ENCODE data around the gene LINGO3. TPM values are rescaled to one million over a fixed set of nuclear protein-coding genes. Genes with fewer than 3 reads are reported as not detected.

Gene LINGO3
- total and polyA plus RNA-seq, 2 experiments from 2014 or later = not detected

GRCh38 chr19:2354670-2355069 lies 46.7 kb upstream of the LINGO3 start:
- no peaks in the 10 kb centered on the region for H3K9me2 ChIP-seq (ENCODE audit: insufficient read depth)
- no peaks in the 10 kb centered on the region; the same call in 1 of the 2 replicates for H3F3A ChIP-seq (ENCODE audit: insufficient read depth)
- H3K4me3 ChIP-seq = no peak overlapping the region
- H2AFZ ChIP-seq = no peak overlapping the region
- no peak overlapping the region for H3K9ac ChIP-seq
- H3K79me2 ChIP-seq (ENCODE audit: insufficient read depth) = no peaks in the 10 kb centered on the region
- TF ChIP-seq EZH2phosphoT487 (IDR thresholded peaks at IDR 0.05; ENCODE audit: insufficient read depth, low read depth) = no peak
- TF ChIP-seq EZH2 (IDR thresholded peaks at IDR 0.05; ENCODE audit: insufficient read depth, poor library complexity, severe bottlenecking) = no peak
- in situ Hi-C loops (cut with MboI) = no loop called here
- WGBS, 2 experiments (ENCODE audit: low coverage in 1 of 2, low lambda C conversion rate in 2 of 2, missing lambda C conversion rate in 2 of 2) = 91% methylated on average over 17 of the region's 17 CpGs
- H3K9me3 ChIP-seq (ENCODE audit: low read depth) = no peaks in the 10 kb centered on the region
- H3K27me3 ChIP-seq (replicated peaks; ENCODE audit: insufficient read depth) = peaks cover 3% of the 10 kb centered on the region; the same call in 1 of the 2 replicates
- no peaks in the 10 kb centered on the region for H3K4me1 ChIP-seq (ENCODE audit: insufficient read depth)
- no peak overlapping the region for H3K4me2 ChIP-seq (ENCODE audit: unreplicated experiment)
- H4K20me1 ChIP-seq (ENCODE audit: insufficient read depth) = no peaks in the 10 kb centered on the region
- H3K36me3 ChIP-seq (ENCODE audit: low read depth) = no peaks in the 10 kb centered on the region
- DNase-seq = no peak
- no peak overlapping the region for H3K27ac ChIP-seq

DNA sequence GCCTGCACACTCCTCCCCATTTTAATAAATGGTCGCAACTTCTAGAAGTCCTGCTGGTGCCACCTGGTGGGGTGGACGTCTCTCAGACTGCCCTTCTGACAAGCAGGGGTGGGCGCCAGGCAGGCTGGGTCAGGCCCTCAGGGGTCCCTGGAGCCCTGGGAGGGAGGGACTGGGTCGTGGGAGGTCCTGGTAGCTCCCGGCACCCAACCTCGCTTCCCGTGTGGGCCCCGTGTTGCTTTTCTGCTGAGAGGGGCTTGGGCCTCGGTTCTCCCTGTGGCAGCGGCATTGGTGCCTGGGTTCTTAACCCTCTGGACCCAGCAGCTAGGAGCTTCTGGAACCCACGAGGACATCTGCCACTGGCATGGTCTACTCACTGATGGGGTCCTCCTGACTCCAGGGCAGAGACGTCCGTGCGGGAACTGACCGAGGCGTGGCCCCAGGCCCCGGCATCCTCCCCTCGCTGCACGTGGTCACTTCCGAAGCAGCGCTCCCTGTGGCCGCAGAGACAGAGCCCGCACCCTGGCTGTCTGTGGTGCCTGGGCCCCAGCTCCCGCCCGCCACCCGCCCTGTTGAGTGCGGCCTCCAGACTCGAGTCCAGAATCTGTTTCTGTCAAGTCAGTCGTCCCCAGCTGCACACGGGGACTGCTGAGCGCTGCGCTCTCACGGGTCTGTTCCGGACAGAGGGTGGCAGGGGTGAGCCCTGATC lies 46.1 kb upstream of the LINGO3 start:
- in situ Hi-C loops (cut with MboI) = no loop called here
- Histone ChIP-seq H3K9me2 (ENCODE audit: insufficient read depth) (no peaks in the 10 kb centered on the region), H3K27ac (no peak overlapping the region), H2AFZ (no peak overlapping the region), H4K20me1 (ENCODE audit: insufficient read depth) (no peaks in the 10 kb centered on the region), H3K4me1 (ENCODE audit: insufficient read depth) (no peaks in the 10 kb centered on the region), H3K9ac (no peak overlapping the region), H3F3A (ENCODE audit: insufficient read depth) (no peaks in the 10 kb centered on the region; the same call in 1 of the 2 replicates), H3K9me3 (ENCODE audit: low read depth) (no peaks in the 10 kb centered on the region), H3K27me3 (replicated peaks; ENCODE audit: insufficient read depth) (peaks cover under 1% of the 10 kb centered on the region; the same call in 1 of the 2 replicates), H3K4me3 (no peak overlapping the region), H3K36me3 (ENCODE audit: low read depth) (no peaks in the 10 kb centered on the region), H3K4me2 (ENCODE audit: unreplicated experiment) (no peak overlapping the region), H3K79me2 (ENCODE audit: insufficient read depth) (no peaks in the 10 kb centered on the region)
- no peak for DNase-seq
- TF ChIP-seq EZH2 (IDR thresholded peaks at IDR 0.05; ENCODE audit: insufficient read depth, poor library complexity, severe bottlenecking) (no peak), EZH2phosphoT487 (IDR thresholded peaks at IDR 0.05; ENCODE audit: insufficient read depth, low read depth) (no peak)
- 91 to 92% methylated on average over 31 to 34 of the region's 34 CpGs for WGBS, 2 experiments (ENCODE audit: low coverage in 1 of 2, low lambda C conversion rate in 2 of 2, missing lambda C conversion rate in 2 of 2)

DNA sequence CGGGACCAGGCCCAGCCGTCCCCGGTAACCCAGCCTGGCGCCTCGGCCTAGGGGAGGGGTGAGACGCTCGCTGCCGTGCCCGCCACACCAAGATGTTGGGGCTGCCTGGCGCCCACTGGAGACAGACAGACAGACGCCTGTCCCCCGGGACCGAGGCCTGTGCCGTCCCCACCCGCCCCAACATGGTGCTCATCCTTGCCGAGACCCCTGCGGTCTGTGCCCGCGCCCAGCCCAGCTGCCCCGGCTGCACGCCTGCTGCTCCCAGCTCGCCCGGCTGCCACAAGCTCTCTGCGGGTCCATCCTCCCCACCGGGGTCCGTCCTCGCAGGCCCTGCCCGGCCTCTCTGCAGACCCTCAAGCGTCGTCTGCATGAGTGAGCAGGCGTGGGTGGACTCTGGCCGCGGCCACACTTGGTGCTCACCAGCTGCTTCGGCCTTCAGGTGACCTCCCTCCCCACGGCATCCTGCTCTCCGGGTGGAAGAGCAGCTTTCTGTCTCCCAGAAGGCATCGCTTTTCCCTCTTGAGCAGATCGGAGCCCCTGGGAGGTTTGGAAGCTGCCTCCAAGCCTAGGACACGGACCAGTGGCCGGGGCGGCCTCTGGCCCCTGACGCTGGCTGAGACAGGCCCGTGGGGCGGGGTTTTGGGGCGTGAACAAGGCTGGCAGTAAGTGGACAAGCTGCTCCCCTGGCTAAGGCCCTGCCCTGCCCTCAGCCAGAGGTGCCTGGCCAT lies 45.4 kb upstream of the LINGO3 start:
- 92 to 93% methylated on average over 38 to 45 of the region's 45 CpGs for WGBS, 2 experiments (ENCODE audit: low coverage in 1 of 2, low lambda C conversion rate in 2 of 2, missing lambda C conversion rate in 2 of 2)
- H4K20me1 ChIP-seq (ENCODE audit: insufficient read depth) = no peaks in the 10 kb centered on the region
- in situ Hi-C loops (cut with MboI) = no loop called here
- H3K4me2 ChIP-seq (ENCODE audit: unreplicated experiment) = no peak overlapping the region
- no peak overlapping the region for H3K4me3 ChIP-seq
- TF ChIP-seq EZH2phosphoT487 (IDR thresholded peaks at IDR 0.05; ENCODE audit: insufficient read depth, low read depth) (no peak), EZH2 (IDR thresholded peaks at IDR 0.05; ENCODE audit: insufficient read depth, poor library complexity, severe bottlenecking) (no peak)
- no peaks in the 10 kb centered on the region for H3K9me3 ChIP-seq (ENCODE audit: low read depth)
- no peak overlapping the region for H3K27ac ChIP-seq
- DNase-seq = no peak
- no peaks in the 10 kb centered on the region for H3K9me2 ChIP-seq (ENCODE audit: insufficient read depth)
- H3K4me1 ChIP-seq (ENCODE audit: insufficient read depth) = no peaks in the 10 kb centered on the region
- H3K9ac ChIP-seq = no peak overlapping the region
- H3K79me2 ChIP-seq (ENCODE audit: insufficient read depth) = no peaks in the 10 kb centered on the region
- no peaks in the 10 kb centered on the region for H3K27me3 ChIP-seq (replicated peaks; ENCODE audit: insufficient read depth)
- no peaks in the 10 kb centered on the region for H3K36me3 ChIP-seq (ENCODE audit: low read depth)
- H2AFZ ChIP-seq = no peak overlapping the region
- H3F3A ChIP-seq (ENCODE audit: insufficient read depth) = no peaks in the 10 kb centered on the region; the same call in 1 of the 2 replicates

DNA sequence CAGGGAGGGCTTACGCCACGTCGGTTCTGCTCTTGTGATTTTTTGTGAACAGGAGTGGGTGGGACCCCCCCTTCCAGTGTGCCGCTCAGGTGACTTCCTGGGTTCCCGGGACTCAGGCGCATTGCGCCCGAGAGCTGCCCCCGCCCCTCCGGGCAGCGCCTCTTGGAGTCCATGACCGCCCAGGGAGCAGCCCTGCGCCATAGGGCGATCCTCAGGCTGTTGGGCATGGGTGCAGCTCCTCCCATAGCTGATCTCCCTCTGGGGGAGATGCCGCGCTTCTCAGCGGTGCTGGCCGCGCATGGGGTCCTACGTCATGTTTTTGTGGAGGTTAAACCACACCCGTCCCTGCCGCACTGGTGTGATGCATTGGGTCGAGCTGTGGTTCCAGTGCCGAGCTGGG lies 44.2 kb upstream of the LINGO3 start:
- in situ Hi-C loops (cut with MboI) = no loop called here
- 96 to 98% methylated on average over 20 to 24 of the region's 24 CpGs for WGBS, 2 experiments (ENCODE audit: low coverage in 1 of 2, low lambda C conversion rate in 2 of 2, missing lambda C conversion rate in 2 of 2)
- no peaks in the 10 kb centered on the region for H3K4me1 ChIP-seq (ENCODE audit: insufficient read depth)

More for the DNA sequence above, 44.2 kb upstream of the LINGO3 start:
- H3K9me2 ChIP-seq (ENCODE audit: insufficient read depth) = no peaks in the 10 kb centered on the region
- no peak overlapping the region for H3K4me2 ChIP-seq (ENCODE audit: unreplicated experiment)
- no peak overlapping the region for H3K27ac ChIP-seq
- no peaks in the 10 kb centered on the region for H4K20me1 ChIP-seq (ENCODE audit: insufficient read depth)
- no peaks in the 10 kb centered on the region for H3K9me3 ChIP-seq (ENCODE audit: low read depth)
- no peaks in the 10 kb centered on the region; the same call in 1 of the 2 replicates for H3F3A ChIP-seq (ENCODE audit: insufficient read depth)
- no peak overlapping the region for H3K9ac ChIP-seq
- TF ChIP-seq EZH2phosphoT487 (IDR thresholded peaks at IDR 0.05; ENCODE audit: insufficient read depth, low read depth) (no peak), EZH2 (IDR thresholded peaks at IDR 0.05; ENCODE audit: insufficient read depth, poor library complexity, severe bottlenecking) (no peak)
- H3K4me3 ChIP-seq = no peak overlapping the region
- H3K36me3 ChIP-seq (ENCODE audit: low read depth) = no peaks in the 10 kb centered on the region
- no peaks in the 10 kb centered on the region for H3K27me3 ChIP-seq (replicated peaks; ENCODE audit: insufficient read depth)
- no peak for DNase-seq
- no peaks in the 10 kb centered on the region for H3K79me2 ChIP-seq (ENCODE audit: insufficient read depth)
- H2AFZ ChIP-seq = no peak overlapping the region
